AG08396 (cell line): ENCODE measurements around the gene ELMO2.

Source experiments
- DNase-seq: peaks from one replicate; pipeline ENCODE4 v3.0.0; 2012; ENCODE audit warnings: low spot score, mixed read lengths

Gene ELMO2

GRCh38 chr20:46333161-46333991 is 73.0 kb downstream of the ELMO2 start:
- DNase-seq: no peak

DNA sequence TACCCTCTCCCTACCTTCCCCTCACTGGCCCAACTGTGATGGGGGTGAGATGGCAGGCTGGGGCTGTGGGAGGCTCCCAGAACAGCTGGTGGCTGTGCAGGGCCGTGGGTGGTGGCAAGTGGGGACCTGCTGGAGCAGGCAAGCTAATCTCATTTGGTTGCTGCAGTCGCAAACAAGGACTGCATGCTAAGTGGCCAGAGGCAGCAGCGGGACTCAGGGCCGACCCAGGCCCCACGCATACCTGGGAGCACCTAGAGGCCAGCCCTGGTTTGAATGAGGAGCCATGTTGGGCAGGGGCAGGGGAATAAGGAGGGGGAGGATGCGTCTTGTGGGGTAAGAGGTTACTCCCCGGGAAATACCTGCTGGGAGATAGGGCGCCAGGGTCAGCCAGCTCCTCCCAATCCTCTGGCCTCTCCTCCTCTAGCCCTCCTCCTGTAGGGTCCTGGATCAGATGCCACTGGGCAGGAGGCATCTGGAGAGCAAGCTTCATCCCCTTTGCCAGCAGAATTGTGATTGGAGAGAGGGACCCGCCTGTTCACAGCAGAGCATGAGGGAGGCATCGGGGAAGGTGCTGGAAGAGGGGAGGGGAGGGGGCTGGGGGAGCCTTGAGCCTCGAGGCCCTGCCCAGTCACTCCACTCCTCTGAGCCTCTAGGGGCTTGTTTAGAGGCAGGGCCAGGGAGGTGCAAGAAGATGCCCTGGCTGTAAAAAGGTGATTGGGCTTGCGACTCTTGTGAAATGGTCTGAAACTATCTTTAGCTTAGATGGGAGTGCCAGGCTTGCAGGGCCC is 73.8 kb downstream of the ELMO2 start:
- no peak for DNase-seq

GRCh38 chr20:46331611-46332361 is 74.6 kb downstream of the ELMO2 start:
- DNase-seq: no peak

GRCh38 chr20:46330831-46331371 is 75.5 kb downstream of the ELMO2 start:
- DNase-seq: no peak

DNA sequence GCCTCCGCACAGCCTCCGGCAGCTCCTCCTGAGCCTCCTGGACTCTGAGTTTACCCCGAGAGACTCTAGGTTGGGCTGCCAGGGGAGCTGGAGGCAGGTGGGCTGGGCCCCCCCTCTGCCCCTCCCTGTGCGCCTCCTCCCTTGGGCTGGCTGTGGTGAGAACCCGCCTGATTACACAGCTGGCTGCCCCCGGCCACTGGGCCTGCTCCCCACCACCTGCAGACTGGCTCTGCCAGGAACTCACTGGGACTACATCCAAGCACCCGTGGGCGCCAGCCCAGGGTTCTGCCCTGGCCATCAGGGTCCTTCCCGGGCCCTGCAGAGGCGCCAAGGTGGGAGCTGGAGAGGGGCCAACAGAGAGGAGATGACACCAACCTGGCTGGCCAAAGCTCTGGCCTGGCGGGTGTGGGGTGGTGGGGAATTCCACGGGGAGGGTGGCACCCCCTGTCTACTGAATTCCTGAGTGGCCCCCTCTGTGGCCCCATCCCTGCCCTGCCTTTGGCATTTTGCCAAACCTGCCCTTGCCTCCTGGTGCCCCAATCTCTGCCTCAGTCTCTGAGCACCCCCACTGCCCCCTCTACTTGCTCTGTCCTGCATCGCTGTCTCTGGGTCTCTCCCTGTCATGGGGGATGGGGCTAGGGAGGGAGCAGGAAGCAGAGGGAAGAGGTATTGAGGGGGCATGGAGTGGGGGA is 76.2 kb downstream of the ELMO2 start:
- DNase-seq: no peak

DNA sequence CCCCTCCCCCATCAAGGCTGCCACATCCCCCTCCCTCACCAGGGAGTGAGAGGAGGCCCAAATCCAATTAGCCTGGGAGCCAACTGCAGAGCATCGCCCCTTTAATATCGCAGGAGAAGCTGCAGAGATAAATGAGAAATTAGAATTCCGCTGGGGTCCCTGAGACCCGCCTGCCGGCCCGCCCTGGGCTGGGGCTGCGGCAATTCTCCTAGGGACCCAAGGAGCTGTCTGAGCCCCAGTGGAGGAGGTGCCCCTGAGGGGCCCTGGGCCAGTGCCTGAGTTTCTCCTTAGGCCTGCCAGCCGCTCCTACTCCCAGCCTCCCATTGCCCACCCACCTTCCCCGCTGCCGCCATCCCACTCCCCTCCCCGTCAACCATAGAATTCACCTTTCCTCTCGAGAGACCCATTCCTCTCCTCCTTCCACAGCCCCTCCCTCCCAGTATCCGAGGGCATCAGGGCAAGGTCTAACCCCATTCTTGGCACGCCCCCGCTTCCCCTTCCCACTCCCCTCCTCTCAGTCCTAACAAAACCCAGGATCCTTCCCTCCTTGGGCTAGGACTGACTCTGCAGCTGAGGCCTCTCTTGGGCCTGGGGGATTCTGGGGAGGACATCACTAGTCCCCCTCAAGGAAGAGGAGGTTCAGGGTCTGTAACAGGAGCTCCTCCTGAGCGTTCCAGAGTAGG is 78.1 kb downstream of the ELMO2 start:
- DNase-seq: no peak

DNA sequence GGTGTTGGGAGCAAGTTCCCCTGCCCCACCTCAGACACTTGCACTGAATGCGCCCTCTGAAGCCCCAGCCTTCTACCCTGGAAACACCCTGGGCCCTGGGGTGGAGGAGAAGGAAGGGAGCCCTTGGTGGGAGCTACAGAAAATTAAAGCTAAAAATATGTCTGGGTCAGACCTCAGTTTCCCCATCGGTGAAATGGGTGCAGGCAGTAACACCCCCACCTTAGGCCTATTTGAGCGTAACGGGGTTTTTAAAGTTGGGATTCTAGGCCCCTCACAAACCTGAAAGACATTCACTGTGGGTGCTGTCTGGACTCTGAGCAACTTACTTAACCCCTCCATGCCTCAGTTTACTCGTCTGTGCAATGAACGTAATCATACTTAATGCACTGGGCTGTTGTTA is 78.9 kb downstream of the ELMO2 start:
- DNase-seq: no peak

- no peak for DNase-seq
Observed at GRCh38 chr20:46325789-46326188, 80.6 kb downstream of the ELMO2 start.

GRCh38 chr20:46324960-46325703 is 81.3 kb downstream of the ELMO2 start:
- peak; percentile 50 for DNase-seq

GRCh38 chr20:46324379-46324778 is 82.0 kb downstream of the ELMO2 start:
- no peak for DNase-seq

DNA sequence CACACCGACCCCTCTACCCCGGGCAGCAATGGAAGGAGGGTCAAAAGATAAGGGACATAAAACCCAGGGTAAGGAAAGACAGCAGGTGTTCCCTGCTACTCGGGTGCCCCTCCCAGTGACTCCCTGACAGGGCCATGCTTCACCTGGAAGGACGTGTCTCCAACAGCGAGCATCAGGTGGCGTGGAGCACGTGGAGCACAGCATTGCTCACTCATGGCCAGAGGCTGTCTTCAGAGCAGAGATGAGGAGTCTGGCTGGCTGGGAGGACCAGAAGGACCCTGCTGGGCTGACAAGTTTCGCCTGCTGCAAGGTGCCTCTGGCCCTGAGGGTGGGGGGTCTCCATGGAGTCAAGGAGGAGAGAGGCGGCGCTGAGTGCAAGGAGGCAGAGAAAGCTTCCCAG is 82.9 kb downstream of the ELMO2 start:
- DNase-seq: no peak

DNA sequence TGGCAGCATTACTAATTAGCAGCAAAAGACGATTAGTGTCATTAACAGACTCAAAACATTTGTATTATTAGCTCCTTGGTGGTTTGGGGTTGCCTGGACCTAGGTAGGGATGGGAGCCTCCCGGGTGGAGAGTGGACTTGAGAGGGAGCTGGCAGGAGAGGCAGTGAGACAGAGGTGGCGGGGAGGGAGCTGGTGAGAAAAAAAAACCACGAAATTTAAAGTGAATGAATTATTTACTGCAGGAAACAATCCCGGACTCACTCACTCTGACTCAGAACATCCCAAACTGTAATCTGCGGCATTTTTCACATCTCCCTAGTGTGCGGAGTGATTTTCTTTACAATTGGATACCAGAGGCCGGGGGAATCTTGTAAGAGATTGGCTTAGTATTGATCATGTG is 83.8 kb downstream of the ELMO2 start:
- no peak for DNase-seq

DNA sequence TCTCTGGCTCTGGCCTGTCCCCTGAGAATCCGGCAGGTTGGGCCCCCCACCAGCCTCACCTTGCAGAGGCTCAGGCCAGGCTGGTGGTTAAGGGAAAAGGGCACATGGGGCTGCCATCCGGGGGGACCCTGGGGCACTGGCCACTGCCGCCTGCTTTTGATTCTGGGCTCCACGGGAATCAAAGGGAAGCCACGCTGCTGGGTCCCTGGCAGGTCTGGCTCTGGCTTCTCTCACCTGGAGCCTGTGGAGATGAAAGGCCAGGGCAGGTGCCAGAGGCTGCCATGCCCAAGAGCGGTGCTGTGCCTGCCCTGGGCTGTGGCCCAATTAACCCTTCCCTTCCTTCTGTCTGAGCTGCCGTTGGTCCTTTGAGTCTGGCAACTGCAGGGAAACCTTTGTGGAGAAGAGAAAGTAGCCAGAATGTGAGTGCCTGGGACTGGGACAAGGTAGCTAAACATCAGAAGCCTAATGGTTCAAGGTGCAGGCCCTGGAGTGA is 88.7 kb downstream of the ELMO2 start:
- no peak for DNase-seq

- DNase-seq: no peak
Observed at GRCh38 chr20:46316984-46317684, 89.3 kb downstream of the ELMO2 start.
